OCI-LY3 (cell line): ENCODE measurements around the gene CFAP77.

Experiments used
- H2AFZ ChIP-seq: fragments of 200-600, 300-600 bp; shearing (Covaris generic); 2 replicates; pipeline ENCODE4 v1.6.0; 2014; ENCODE audit warnings: antibody characterized with exemption, low read depth, low read length
- H3K27ac ChIP-seq: fragments of 200-600, 300-600 bp; sonication (generic); 2 replicates; pipeline ENCODE4 v1.5.1; 2014; ENCODE audit warnings: mild to moderate bottlenecking, low read length, moderate library complexity, mixed read lengths
- H3K27me3 ChIP-seq: fragments of 200-600, 300-600 bp; sonication (generic); 2 replicates; pipeline ENCODE4 v1.6.1; 2014; ENCODE audit warnings: low read depth, low read length, mixed read lengths
- H3K36me3 ChIP-seq: fragments of 200-600, 300-600 bp; sonication (generic); replicated peaks from 2 replicates; pipeline ENCODE3; 2014; ENCODE audit warnings: low read depth, low read length, mixed read lengths
- H3K4me1 ChIP-seq: fragments of 300-600, 200-600 bp; sonication (generic); 2 replicates; pipeline ENCODE4 v1.6.1; 2014; ENCODE audit warnings: low read length, mixed read lengths
- H3K4me2 ChIP-seq: fragments of 200-600, 300-600 bp; sonication (generic); 2 replicates; pipeline ENCODE4 v1.6.1; 2014; ENCODE audit warnings: low read length, mixed read lengths
- H3K4me3 ChIP-seq: fragments of 300-600, 200-600 bp; sonication (generic); 2 replicates; pipeline ENCODE4 v1.5.1; 2014; ENCODE audit warnings: antibody characterized with exemption, mild to moderate bottlenecking, low read length, moderate library complexity
- H3K79me2 ChIP-seq: fragments of 300-600, 200-600 bp; shearing (Covaris generic); 2 replicates; pipeline ENCODE4 v1.6.1; 2014; ENCODE audit warnings: mild to moderate bottlenecking, low read length, mixed read lengths
- H3K9ac ChIP-seq: fragments of 300-600, 200-600 bp; shearing (Covaris generic); 2 replicates; pipeline ENCODE4 v1.6.0; 2014; ENCODE audit warnings: mild to moderate bottlenecking, low read length, moderate library complexity
- H3K9me3 ChIP-seq: fragments of 200-600, 300-600 bp; shearing (Covaris generic); 2 replicates; pipeline ENCODE4 v1.6.1; 2014; ENCODE audit warnings: low read length, mixed read lengths; ENCODE audit not compliant: insufficient read depth
- H4K20me1 ChIP-seq: fragments of 200-600, 300-600 bp; sonication (generic); 2 replicates; pipeline ENCODE4 v1.6.1; 2016; ENCODE audit warnings: low read length, mixed read lengths; ENCODE audit not compliant: insufficient read depth
- CTCF ChIP-seq: fragments of 200-600, 300-600 bp; sonication (generic); IDR thresholded peaks from 2 replicates; pipeline ENCODE4 v1.5.1; 2014; ENCODE audit warnings: antibody characterized with exemption, low read length, low read depth
- EZH2phosphoT487 ChIP-seq: fragments of 200-600 bp; shearing (Covaris generic); IDR thresholded peaks from 2 replicates; pipeline ENCODE4 v1.6.1; 2018; ENCODE audit warnings: antibody characterized with exemption, mixed run types, low read depth

The CFAP77 gene

GRCh38 chr9:132381966-132382541, 28.0 kb upstream of the CFAP77 start:
- Histone ChIP-seq H3K4me2 (peak overlapping the region; percentile 82), H3K79me2 (peaks cover 5% of the 10 kb centered on the region; the same call in 1 of the 2 replicates), H3K27me3 (no peaks in the 10 kb centered on the region), H3K4me3 (peak overlapping the region; percentile 58), H3K36me3 (peaks cover 38% of the 10 kb centered on the region), H3K27ac (peak overlapping the region; percentile 92), H3K9me3 (no peaks in the 10 kb centered on the region), H2AFZ (no peak overlapping the region), H4K20me1 (no peaks in the 10 kb centered on the region), H3K9ac (peak overlapping the region; percentile 51), H3K4me1 (peaks cover 41% of the 10 kb centered on the region)
- TF ChIP-seq EZH2phosphoT487 (no peak), CTCF (no peak)

GRCh38 chr9:132383462-132383883, 26.5 kb upstream of the CFAP77 start:
- H3K27me3 ChIP-seq = no peaks in the 10 kb centered on the region
- H3K79me2 ChIP-seq = peaks cover 5% of the 10 kb centered on the region; the same call in 1 of the 2 replicates
- H3K9ac ChIP-seq = peak overlapping the region; percentile 25
- no peaks in the 10 kb centered on the region for H4K20me1 ChIP-seq
- H3K27ac ChIP-seq = peak overlapping the region; percentile 92
- H3K4me3 ChIP-seq = peak overlapping the region; percentile 42
- H3K4me1 ChIP-seq = peaks cover 41% of the 10 kb centered on the region
- TF ChIP-seq CTCF (peak; percentile 61), EZH2phosphoT487 (no peak)
- no peaks in the 10 kb centered on the region for H3K9me3 ChIP-seq
- H2AFZ ChIP-seq = no peak overlapping the region
- peak overlapping the region; percentile 67 for H3K4me2 ChIP-seq
- H3K36me3 ChIP-seq = peaks cover 45% of the 10 kb centered on the region

- H3K27me3 ChIP-seq = no peaks in the 10 kb centered on the region
- peak overlapping the region; percentile 92 for H3K27ac ChIP-seq
- H3K9me3 ChIP-seq = no peaks in the 10 kb centered on the region
- no peaks in the 10 kb centered on the region for H4K20me1 ChIP-seq
- peaks cover 41% of the 10 kb centered on the region for H3K4me1 ChIP-seq
- peak overlapping the region; percentile 67 for H3K4me2 ChIP-seq
- TF ChIP-seq CTCF = no peak
- no peak for TF ChIP-seq EZH2phosphoT487
- H3K9ac ChIP-seq = peak overlapping the region; percentile 25; the same call in 1 of the 2 replicates
- peaks cover 43% of the 10 kb centered on the region for H3K36me3 ChIP-seq
- H2AFZ ChIP-seq = no peak overlapping the region
- H3K4me3 ChIP-seq = no peak overlapping the region
- H3K79me2 ChIP-seq = peaks cover 5% of the 10 kb centered on the region; the same call in 1 of the 2 replicates
Observed at GRCh38 chr9:132384376-132384775, 25.6 kb upstream of the CFAP77 start.

GRCh38 chr9:132387133-132387532, 22.9 kb upstream of the CFAP77 start:
- H3K4me2 ChIP-seq = no peak overlapping the region
- H3K36me3 ChIP-seq = peaks cover 53% of the 10 kb centered on the region
- H2AFZ ChIP-seq = no peak overlapping the region
- H4K20me1 ChIP-seq = no peaks in the 10 kb centered on the region
- H3K79me2 ChIP-seq = no peaks in the 10 kb centered on the region
- no peaks in the 10 kb centered on the region for H3K27me3 ChIP-seq
- H3K4me1 ChIP-seq = peaks cover 24% of the 10 kb centered on the region
- no peak overlapping the region for H3K27ac ChIP-seq
- no peak for TF ChIP-seq CTCF
- TF ChIP-seq EZH2phosphoT487 = no peak
- no peak overlapping the region for H3K4me3 ChIP-seq
- H3K9me3 ChIP-seq = no peaks in the 10 kb centered on the region
- no peak overlapping the region for H3K9ac ChIP-seq
